CD4-positive, alpha-beta T cell treated with Interleukin-15 for 4 hours (primary cell): ENCODE data around the gene RAB27A.
A peak's percentile ranks its signal among the peaks of the same experiment; 100 is the strongest.

Experiments
- DNase-seq: peaks from one replicate; pipeline ENCODE4 v3.0.0-alpha.2; 2020; ENCODE audit warnings: low spot score

Gene RAB27A

DNA sequence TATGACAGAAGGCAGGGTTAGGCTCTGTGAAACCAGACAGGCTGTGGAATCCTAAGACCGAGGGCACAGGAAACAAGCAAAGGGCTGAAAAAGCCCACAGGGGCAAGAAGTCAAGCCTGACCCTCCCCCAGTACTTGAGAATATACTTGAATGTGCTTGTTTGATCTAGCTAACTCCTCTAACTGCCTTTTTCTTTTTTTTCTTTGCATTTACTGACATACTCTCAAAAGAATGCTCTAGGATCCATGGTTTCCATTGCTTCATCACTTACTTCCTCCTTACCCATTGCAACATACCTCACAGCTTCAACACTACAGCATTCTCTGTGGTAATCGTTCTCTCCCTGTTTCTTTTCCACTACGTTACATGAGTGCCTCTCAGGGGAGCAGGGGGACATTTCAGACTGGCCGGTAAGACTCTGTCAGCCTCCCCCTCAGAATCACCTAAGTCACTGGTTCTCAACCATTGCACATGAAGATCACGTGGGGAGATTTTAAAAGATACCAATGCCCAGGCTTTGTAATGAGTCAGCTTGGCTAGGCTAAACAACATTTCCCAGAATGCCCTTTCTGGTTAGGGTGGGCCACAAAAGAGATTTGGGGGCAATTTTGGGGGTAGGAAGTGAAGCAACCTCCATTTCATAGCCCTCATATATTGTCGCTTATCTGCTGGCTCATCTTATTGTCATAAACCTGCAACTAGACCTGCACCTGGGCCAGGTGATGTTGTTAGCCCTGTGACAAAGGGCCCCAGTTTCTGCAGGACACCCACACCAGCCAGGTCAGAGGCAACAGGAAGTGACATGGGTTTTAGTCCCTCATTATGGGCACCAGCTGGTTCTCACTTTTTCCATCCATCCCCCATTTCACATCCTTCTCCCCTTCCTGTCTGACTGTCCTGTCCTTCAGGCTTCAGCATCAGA is 68.3 kb downstream of the RAB27A start:
- DNase-seq, result peak; percentile 69

GRCh38 chr15:55220606-55221005 is 69.0 kb downstream of the RAB27A start:
- DNase-seq, result no peak

DNA sequence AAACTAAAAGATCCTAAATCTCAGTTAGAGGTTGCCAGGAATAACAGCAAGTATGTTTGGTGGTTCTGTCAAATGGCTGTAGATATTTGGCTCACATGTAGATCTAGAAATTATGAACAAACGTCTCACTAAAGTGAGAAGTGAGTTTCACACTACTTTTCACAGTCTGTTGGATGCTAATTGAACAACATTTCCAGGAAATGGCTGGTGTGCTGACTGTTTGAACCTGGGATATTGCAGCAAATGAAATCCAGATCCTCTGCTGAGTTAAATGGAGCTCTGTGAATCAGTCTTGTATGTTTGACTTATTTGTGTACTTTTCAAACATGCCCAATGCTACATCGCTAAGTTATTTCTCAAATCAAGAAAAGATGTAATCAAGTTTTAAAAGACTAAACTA is 71.6 kb downstream of the RAB27A start:
- DNase-seq, result peak; percentile 22

DNA sequence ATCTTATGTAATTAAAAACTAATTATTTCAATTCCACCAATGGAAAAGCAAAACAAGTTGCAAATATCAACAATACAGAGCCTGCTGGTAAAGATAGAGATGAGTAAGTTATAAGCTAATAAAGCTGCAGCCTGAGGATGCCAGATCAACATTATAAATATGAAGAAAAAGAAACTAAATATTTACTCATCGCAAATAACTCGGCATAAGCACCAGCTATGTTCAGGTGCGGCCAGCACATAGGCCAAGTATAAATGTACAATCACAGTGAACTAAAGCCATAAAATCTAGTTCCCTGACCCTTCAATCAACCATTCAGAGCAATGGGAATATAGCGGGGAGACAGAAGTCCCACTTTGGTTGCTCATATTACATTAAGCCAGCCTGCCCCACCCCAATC is 85.1 kb downstream of the RAB27A start:
- no peak for DNase-seq

DNA sequence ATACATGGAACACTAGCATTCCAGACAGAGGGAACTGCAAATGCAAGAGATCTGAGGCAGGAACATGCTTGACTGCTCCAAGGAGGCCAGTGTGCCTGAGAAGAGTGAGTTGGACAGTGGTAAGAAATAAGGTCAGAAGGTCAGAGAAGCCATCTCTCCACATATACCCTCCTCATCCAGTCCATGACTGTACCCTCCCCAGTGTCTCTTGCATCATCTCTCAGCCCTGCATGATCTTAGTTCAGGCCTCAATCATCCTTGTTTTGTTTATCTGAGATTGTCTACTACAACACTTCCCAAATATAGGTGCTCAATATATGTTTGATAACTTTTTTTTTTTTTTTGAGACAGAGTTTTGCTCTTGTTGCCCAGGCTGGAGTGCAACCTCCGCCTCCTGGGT is 87.4 kb downstream of the RAB27A start:
- no peak for DNase-seq

DNA sequence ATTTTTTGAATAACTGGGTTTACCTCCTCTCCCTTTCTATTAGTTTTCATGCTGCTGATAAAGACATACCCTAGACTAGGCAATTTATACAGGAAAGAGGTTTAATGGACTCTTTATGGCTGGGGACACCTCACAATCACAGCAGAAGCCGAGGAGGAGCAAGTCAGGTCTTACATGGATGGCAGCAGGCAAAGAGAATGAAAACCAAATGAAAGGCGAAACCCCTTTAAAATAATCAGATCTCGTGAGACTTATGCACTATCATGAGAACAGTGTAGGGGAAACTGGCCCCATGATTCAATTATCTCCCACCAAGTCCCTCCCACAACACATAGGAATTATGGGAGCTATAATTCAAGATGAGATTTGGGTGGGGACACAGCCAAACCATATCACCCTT is 90.9 kb downstream of the RAB27A start:
- DNase-seq, result no peak

GRCh38 chr15:55197719-55198118 is 91.9 kb downstream of the RAB27A start:
- DNase-seq, result no peak

- peak; percentile 11 for DNase-seq
Measured at GRCh38 chr15:55197362-55197705, 92.3 kb downstream of the RAB27A start.

DNA sequence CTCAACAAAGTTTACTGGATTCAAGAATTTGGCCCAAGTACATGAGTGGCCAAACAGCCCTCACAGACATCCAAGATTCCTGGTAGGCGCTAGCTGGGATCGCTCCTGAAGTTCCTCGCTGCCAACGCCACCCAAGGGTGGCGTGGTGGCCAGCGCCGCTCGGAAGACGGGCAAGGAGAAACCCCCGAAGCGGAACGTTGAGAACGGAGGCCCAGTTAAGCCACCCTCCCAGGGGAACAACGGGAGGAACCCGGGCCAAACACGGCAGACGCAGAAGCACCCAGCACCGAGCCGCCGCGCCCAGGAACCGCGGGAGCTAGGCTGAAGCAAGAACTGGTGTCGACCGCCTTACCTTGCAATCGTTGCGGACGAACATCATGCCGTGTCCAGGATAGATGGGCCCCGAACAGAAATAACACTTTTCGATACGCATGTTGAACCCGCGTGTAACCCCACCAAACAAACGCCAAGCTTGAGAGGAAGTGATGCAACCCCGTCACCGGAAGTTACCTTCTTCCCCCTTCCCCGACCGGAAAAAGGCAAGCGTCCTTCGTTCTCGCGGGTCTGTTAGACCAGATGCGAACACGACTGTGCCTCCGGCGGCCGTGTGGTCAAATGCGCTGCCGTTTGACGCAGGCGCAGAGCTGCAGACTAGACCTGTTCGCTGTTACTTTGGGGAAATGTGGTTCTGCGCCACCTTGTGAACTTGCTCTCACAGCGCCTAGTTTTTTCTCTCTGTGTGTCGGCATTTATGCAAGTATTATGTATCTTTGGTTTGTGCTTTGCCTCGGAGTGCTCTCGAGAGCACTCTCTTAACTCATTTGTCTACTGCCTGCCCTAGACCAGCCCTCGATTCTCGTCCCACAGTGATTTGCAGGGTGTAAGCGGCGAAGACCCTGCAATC is 92.9 kb downstream of the RAB27A start, which contains the start of gene RSL24D1:
Gene RSL24D1, minus strand, starts transcription at position 484 of the 904 bp plus-strand sequence. Its CDS starts 51 bp downstream, at position 433.
- peak; percentile 97 for DNase-seq

- DNase-seq, result no peak
Measured at GRCh38 chr15:55195996-55196395, 93.6 kb downstream of the RAB27A start.

DNA sequence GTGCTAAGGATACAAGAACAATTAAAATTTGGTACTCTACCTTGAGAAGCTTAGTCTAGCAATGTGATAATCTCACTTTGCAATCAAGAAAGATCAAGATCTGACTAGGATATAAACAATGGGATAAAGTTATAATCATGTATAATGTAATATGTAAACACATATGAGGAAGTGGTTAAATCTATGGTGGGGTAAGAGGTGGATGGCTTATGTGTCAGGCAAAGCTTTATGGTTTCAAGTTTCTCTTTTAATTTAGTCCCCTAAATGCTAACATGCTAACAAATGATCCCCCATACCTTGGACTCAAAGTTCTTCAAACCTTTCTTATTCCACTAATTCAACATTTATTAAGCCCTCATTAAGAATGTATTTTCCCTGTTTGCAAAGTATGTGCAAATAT is 95.4 kb downstream of the RAB27A start:
- DNase-seq, result no peak

GRCh38 chr15:55186331-55186730 is 103.3 kb downstream of the RAB27A start:
- no peak for DNase-seq

GRCh38 chr15:55183679-55184078 is 105.9 kb downstream of the RAB27A start:
- DNase-seq, result no peak

DNA sequence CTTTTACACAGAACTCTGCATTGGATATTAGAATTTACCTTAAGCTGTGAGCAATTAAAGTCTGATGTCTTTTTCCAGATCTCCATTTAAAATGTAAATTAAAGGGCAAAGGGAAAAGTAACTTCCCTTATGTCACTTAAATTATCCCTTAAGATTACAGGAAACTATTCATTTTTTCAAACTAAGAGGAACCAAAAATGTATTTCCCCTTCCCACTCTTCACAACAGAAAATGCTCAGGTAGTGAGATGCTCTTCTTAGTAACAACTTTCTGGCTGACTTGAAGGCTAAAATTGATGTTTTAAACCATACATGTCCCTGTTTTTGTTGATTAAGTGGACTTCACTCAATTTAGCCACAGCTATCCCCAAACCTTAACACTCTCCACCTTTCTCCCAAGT is 110.5 kb downstream of the RAB27A start:
- no peak for DNase-seq

DNA sequence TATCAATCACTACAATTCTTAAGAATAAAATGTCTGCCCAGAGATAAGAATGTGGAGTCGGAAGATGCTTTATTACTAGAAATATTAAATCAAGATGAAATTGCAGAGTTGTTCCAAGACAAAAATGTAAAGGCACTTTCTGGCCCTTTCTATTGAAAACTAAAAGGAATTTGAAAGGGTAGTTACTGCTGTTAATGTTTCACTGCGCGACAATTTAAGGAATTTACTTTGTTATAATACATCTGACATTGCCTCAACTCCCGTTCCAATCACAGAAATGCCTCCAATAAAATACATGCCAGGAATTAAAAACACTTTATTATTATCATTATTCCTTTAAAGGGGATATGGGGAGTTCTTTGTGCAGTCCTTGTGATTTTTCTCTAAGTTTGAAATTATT is 119.3 kb downstream of the RAB27A start:
- no peak for DNase-seq

DNA sequence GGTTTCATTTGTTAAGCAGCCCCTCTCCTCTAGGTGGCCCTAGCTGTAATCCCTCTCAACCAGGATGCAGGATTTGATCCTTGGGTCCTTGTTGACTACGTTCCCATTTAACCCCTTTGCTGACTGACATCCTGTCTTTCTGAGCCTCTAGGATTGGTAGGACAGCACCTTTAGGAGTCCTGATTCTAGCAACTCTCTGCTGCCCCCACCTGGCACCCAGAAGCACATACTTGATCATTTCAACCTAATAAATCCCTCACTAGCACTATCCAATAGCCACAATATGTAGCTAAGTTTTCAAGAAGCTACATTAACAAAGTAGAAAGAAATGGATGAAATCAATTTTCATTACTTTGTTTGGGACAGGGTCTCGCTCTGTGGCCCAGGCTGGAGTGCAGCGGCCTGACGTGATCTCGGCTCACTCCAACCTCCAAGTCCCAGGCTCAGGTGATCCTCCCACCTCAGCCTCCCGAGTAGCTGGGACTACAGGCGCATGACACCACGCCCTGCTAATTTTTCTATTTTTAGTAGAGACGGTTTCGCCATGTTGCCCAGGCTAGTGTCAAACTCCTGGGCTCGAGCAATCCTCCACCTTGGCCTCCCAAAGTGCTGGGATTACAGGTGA is 121.2 kb downstream of the RAB27A start:
- DNase-seq, result peak; percentile 41

DNA sequence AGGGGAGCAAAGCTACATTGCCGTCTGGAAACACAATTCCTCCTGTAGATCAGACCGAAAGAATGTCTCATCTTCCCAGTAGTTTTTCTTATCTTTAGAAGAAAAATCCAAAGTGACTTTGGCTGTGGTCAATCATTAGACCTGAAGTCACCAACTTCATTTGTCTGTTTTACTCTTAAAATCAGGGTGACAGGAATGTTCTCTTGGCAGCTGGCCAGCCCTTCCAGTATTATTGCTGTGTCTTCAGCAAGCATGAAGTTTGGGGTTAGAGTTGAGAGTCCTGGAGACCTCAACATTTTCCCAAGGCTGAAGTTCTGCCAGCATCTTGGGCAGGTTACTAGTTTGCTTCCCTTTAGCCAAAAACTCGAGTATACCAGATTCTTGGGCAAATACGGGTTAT is 125.3 kb downstream of the RAB27A start:
- DNase-seq, result no peak
